Heart left ventricle (tissue), 16 donors: ENCODE data around the gene TNK2. TPM values are rescaled to one million over a fixed set of nuclear protein-coding genes. Genes with fewer than 3 reads are reported as not detected.

Source experiments
- ATAC-seq, 4 donors: fragments of 200-7000 bp; cut with Tn5 transposase; one replicate each; pipeline ENCODE4 v1.9.1; 2020 to 2022; ENCODE audit warnings: moderate library complexity in 4 of 4, mild to moderate bottlenecking in 3 of 4, moderate number of reproducible peaks in 1 of 4
- DNase-seq, 5 donors: peaks; one replicate each; pipeline ENCODE4 v3.0.0-alpha.2; 2020
- H3K27ac ChIP-seq, 12 donors: fragments of 200-600 bp; sonication (generic) in 4 of 12; one replicate each; pipeline versions ENCODE4 v1.5.0 to v1.8.0; 2016 to 2022; ENCODE audit warnings: mild to moderate bottlenecking in 2 of 12
- H3K27me3 ChIP-seq, 9 donors: fragments of 200-600 bp; sonication (generic) in 2 of 9; one replicate each; pipeline versions ENCODE4 v1.5.1 to v1.8.0; 2016 to 2022; ENCODE audit warnings: mild to moderate bottlenecking in 3 of 9
- H3K36me3 ChIP-seq, 9 donors: fragments of 200-600 bp; sonication (generic) in 2 of 9; one replicate each; pipeline versions ENCODE4 v1.5.0 to v1.8.0; 2018 to 2022; ENCODE audit warnings: mild to moderate bottlenecking in 2 of 9
- H3K4me1 ChIP-seq, 12 donors: fragments of 200-600 bp; sonication (generic) in 4 of 12; one replicate each; pipeline versions ENCODE4 v1.5.0 to v1.8.0; 2016 to 2022; ENCODE audit warnings: mild to moderate bottlenecking in 3 of 12
- H3K4me3 ChIP-seq, 12 donors: fragments of 200-600 bp; sonication (generic) in 4 of 12; one replicate each; pipeline versions ENCODE4 v1.5.0 to v1.8.0; 2017 to 2022; ENCODE audit warnings: mild to moderate bottlenecking in 9 of 12, moderate library complexity in 4 of 12
- H3K9me3 ChIP-seq, 12 donors: fragments of 200-600 bp; sonication (generic) in 4 of 12; one replicate each; pipeline versions ENCODE4 v1.5.0 to v1.8.0; 2016 to 2022; ENCODE audit warnings: mild to moderate bottlenecking in 1 of 12
- POLR2A ChIP-seq, 2 donors: fragments of 450-650 bp; IDR thresholded peaks; one replicate each; pipeline ENCODE4 v1.6.1; 2017; ENCODE audit warnings: antibody characterized with exemption in 2 of 2, mild to moderate bottlenecking in 2 of 2, moderate library complexity in 2 of 2
- WGBS, 4 donors: extraction: QIAGEN DNeasy Blood & Tissue Kit in 2 of 4; methylation state at CpG; one replicate each; pipeline versions ENCODE4 v1.1.5 to v1.1.7; 2013 to 2018; 5-methylcytosine and 5-hydroxymethylcytosine counted together
- intact Hi-C, 10 donors: fragments of 100-400 bp; cut with DNase I; formaldehyde crosslinking; loops; one replicate each; pipeline versions ENCODE4 v1.11.1 to v1.14.2; 2022
- polyA plus RNA-seq, 2 donors: library from polyadenylated mRNA; stranded (reverse); fragments of 200-250 nt; gene quantifications; one replicate each; pipeline ENCODE4 v1.2.3, GENCODE V29; 2013
- total RNA-seq, 9 donors: library from RNA; depleted of rRNA in 2 of 9; stranded (reverse); fragments of >200 nt in 2 of 9; fragmentation: NEBNext Ultra II Directional in 3 of 9; extraction: Animal tissue kit (Norgen Biotek cat#: 25700) in 3 of 9; gene quantifications; one replicate each; pipeline versions ENCODE4 v1.1.0 to v1.2.4, GENCODE V29; 2016 to 2023
- TF ChIP-seq, protein P1 (sequence below), 12 donors: fragments of 200-600 bp; sonication (generic) in 4 of 12; IDR thresholded peaks; one replicate each; pipeline versions ENCODE4 v1.5.0 to v1.8.0; 2018 to 2022; ENCODE audit warnings: antibody characterized with exemption in 12 of 12, mild to moderate bottlenecking in 5 of 12
- donor health status: ischemic (EF 13 %, LVEDD 7.1; RV severe dilation, severe dysfunction).
- donor health status: healthy with polysubstance abuse.
- donor health status: DM: no; HTN: yes; CAD: no.
- donor health status: DM: no; HTN: no; CAD: no.
- donor health status: ischemic (EF 25% LVEDD 6.9; RV normal size, moderate dysfunction).
- donor health status: ischemic (EF 25% LVEDD 5.7; RV mildly dilated, moderate dysfunction).
- donor health status: healthy.
- donor health status: DM: yes; HTN: yes; CAD: no.
- donor health status: ischemic (EF 35%, LVEDD 5.7; RV mildly dilated, moderate dysfunction).
- donor health status: nonischemic (EF 11% LVEDD 7.7; RV severe dilation, severe dysfunction).
- donor health status: DM: yes; HTN: yes; CAD: no.
- donor health status: PGD.
- donor health status: ischemic (EF 29% LVEDD 5.4; RV normal size, mild dysfunction).
- donor health status: nonischemic (EF 23%, LVEDD 6.1; RV moderate dilation, normal function).

The TNK2 gene
- total and polyA plus RNA-seq, 11 donors: 13.5 to 59.7 (median 28.7) TPM

DNA sequence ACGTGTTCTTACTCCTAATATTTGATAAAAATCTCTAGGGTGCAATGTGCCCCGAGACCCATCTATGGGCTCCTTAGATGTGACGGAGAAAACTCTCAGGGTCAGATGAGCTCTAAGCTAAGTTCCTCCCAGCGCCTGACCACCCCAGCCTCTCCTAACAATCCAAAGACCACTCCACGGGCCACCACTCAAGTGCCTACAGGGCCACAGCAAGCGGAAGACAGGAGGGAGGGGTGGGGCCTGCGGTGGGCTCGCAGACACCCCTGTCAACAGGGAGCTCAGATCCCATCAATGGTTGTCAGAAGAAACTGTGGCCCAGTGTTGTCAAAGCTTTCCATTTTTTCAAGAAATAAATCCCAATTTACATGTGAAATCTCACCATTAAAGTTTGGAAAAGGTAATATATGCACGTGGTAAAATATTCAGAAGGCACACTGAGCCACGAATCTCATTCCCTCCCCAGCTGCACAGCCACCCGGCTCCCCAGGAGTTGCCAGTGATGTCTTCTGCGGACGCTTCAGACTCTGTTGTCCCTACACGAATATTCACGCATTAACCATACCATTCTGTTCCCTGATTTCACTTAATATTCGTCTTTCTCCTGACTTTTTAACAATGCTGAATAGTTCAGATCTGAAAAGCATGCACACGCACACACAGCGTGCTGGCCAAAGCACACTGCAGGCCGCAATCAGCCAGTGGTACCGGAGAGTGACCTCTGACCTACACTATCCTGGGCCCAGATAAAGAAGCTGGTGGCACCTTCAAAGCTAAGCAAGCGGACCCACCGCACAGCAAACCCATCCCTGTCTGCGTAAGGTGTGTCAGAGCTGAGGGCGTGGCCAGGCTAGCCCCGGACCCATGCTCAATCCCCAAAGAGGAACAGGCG is 19.1 kb downstream of the TNK2 start:
- WGBS, 4 donors: 91 to 93% (median 91%) methylated on average over 25 to 26 of the region's 26 CpGs
- DNase-seq: peak in 2 of 5 donors; percentile 5 to 35
- Histone ChIP-seq H3K27ac (no peak overlapping the region), H3K36me3 (peaks cover 0 to 17% (median 0%) of the 10 kb centered on the region in 9 donors), H3K27me3 (no peaks in the 10 kb centered on the region), H3K9me3 (no peaks in the 10 kb centered on the region), H3K4me3 (no peak overlapping the region), H3K4me1 (peaks cover 4 to 76% (median 53%) of the 10 kb centered on the region in 12 donors)
- no peak for ATAC-seq
- TF ChIP-seq POLR2A (IDR thresholded peaks at IDR 0.05): no peak
- TF ChIP-seq, protein P1, sequence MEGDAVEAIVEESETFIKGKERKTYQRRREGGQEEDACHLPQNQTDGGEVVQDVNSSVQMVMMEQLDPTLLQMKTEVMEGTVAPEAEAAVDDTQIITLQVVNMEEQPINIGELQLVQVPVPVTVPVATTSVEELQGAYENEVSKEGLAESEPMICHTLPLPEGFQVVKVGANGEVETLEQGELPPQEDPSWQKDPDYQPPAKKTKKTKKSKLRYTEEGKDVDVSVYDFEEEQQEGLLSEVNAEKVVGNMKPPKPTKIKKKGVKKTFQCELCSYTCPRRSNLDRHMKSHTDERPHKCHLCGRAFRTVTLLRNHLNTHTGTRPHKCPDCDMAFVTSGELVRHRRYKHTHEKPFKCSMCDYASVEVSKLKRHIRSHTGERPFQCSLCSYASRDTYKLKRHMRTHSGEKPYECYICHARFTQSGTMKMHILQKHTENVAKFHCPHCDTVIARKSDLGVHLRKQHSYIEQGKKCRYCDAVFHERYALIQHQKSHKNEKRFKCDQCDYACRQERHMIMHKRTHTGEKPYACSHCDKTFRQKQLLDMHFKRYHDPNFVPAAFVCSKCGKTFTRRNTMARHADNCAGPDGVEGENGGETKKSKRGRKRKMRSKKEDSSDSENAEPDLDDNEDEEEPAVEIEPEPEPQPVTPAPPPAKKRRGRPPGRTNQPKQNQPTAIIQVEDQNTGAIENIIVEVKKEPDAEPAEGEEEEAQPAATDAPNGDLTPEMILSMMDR (IDR thresholded peaks at IDR 0.05): no peak
- intact Hi-C loops: no loop called here

DNA sequence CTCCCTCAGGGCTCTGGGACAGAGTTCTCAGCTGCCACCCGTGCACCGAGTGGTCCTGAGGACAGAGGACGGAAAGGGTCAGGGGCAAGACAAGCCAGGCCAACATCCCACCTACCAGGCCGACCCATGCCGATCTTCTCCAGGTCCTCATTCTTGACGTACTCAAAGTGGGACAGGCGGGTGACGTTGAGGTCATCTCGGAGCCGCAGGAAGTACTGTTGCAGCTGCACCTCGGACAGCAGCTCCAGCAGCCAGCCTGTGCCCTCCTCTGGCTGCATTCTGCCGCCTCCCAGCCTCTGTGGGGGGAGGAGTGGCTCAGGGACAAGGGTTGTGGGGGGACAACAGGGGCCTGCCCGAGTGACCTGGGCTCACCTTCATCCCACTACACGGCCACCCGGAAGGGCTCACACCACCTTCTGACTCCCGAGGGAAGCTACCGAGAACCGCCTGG is 20.0 kb downstream of the TNK2 start:
- no peak for ATAC-seq
- Histone ChIP-seq H3K36me3 (peaks cover 0 to 26% (median 6%) of the 10 kb centered on the region in 9 donors), H3K9me3 (no peaks in the 10 kb centered on the region), H3K4me1 (peaks cover 4 to 67% (median 46%) of the 10 kb centered on the region in 12 donors), H3K4me3 (no peak overlapping the region), H3K27me3 (no peaks in the 10 kb centered on the region), H3K27ac (peak overlapping the region in 1 of 12 donors; percentile 60)
- WGBS, 4 donors: 60 to 78% (median 67%) methylated on average over 15 to 18 of the region's 18 CpGs
- TF ChIP-seq, protein P1 (IDR thresholded peaks at IDR 0.05): peak in 1 of 12 donors; percentile 2
- no peak for TF ChIP-seq POLR2A (IDR thresholded peaks at IDR 0.05)
- peak in 1 of 5 donors; percentile 47 for DNase-seq
- intact Hi-C loops: no loop called here

DNA sequence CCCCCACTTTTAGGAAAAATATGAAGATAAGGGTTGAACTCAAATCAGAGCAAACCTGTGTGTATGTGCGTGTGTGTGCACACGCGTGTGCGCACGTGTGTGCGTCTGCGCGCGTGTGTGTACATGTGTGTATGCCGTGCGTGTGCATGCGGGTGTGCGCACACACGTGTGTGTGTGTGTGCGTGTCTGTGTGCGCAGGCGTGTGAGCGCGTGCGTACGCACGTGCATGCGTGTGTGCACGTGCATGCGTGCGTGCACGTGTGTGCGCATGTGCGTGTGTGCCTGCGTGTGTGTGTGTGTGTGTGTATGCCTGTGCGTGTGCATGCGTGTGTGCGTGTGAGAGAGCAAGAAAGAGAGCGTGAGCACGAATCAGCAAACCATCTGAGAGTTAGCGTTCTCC is 20.7 kb downstream of the TNK2 start:
- no peaks in the 10 kb centered on the region for H3K27me3 ChIP-seq
- H3K27ac ChIP-seq: peak overlapping the region in 1 of 12 donors; percentile 60
- no peaks in the 10 kb centered on the region for H3K9me3 ChIP-seq
- H3K36me3 ChIP-seq: peaks cover 0 to 33% (median 9%) of the 10 kb centered on the region in 9 donors
- DNase-seq: no peak
- WGBS, 4 donors: 90 to 96% (median 95%) methylated on average over 36 of the region's 36 CpGs
- intact Hi-C loops: no loop called here
- no peak overlapping the region for H3K4me3 ChIP-seq
- peaks cover 4 to 61% (median 41%) of the 10 kb centered on the region in 12 donors for H3K4me1 ChIP-seq
- no peak for ATAC-seq
- TF ChIP-seq, protein P1 (IDR thresholded peaks at IDR 0.05): no peak
- TF ChIP-seq POLR2A (IDR thresholded peaks at IDR 0.05): no peak
